ENCODE measurements around the gene WNT7B. TPM values are rescaled to one million over a fixed set of nuclear protein-coding genes. Genes with fewer than 3 reads are reported as not detected.

WNT7B gene
- total and polyA plus RNA-seq, 10 of the 15 experiments (the other 5 are each of a cell fraction or from before 2014, with no cell fraction given) = 0.12 TPM; not detected in 9

GRCh38 chr22:45916515-45916914 lies 60.4 kb downstream of the WNT7B start (continued):
- TF ChIP-seq, protein P1, sequence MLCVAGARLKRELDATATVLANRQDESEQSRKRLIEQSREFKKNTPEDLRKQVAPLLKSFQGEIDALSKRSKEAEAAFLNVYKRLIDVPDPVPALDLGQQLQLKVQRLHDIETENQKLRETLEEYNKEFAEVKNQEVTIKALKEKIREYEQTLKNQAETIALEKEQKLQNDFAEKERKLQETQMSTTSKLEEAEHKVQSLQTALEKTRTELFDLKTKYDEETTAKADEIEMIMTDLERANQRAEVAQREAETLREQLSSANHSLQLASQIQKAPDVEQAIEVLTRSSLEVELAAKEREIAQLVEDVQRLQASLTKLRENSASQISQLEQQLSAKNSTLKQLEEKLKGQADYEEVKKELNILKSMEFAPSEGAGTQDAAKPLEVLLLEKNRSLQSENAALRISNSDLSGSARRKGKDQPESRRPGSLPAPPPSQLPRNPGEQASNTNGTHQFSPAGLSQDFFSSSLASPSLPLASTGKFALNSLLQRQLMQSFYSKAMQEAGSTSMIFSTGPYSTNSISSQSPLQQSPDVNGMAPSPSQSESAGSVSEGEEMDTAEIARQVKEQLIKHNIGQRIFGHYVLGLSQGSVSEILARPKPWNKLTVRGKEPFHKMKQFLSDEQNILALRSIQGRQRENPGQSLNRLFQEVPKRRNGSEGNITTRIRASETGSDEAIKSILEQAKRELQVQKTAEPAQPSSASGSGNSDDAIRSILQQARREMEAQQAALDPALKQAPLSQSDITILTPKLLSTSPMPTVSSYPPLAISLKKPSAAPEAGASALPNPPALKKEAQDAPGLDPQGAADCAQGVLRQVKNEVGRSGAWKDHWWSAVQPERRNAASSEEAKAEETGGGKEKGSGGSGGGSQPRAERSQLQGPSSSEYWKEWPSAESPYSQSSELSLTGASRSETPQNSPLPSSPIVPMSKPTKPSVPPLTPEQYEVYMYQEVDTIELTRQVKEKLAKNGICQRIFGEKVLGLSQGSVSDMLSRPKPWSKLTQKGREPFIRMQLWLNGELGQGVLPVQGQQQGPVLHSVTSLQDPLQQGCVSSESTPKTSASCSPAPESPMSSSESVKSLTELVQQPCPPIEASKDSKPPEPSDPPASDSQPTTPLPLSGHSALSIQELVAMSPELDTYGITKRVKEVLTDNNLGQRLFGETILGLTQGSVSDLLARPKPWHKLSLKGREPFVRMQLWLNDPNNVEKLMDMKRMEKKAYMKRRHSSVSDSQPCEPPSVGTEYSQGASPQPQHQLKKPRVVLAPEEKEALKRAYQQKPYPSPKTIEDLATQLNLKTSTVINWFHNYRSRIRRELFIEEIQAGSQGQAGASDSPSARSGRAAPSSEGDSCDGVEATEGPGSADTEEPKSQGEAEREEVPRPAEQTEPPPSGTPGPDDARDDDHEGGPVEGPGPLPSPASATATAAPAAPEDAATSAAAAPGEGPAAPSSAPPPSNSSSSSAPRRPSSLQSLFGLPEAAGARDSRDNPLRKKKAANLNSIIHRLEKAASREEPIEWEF (IDR thresholded peaks at IDR 0.05; ENCODE audit: insufficient replicate concordance, low read depth, low read length) = no peak
- TF ChIP-seq ZNF687 (IDR thresholded peaks at IDR 0.05) (no peak), BCL11A (IDR thresholded peaks at IDR 0.05; ENCODE audit: low read depth, low read length) (no peak), SUZ12 (IDR thresholded peaks at IDR 0.05; ENCODE audit: unreplicated experiment) (no peak), SREBF1 (IDR thresholded peaks at IDR 0.05; ENCODE audit: low read length) (no peak), MEF2B (IDR thresholded peaks at IDR 0.05; ENCODE audit: partially characterized antibody, poor library complexity, severe bottlenecking) (no peak), TAF1 (IDR thresholded peaks at IDR 0.05; ENCODE audit: borderline replicate concordance, low read depth, low read length) (no peak), SMC3 (IDR thresholded peaks at IDR 0.05; ENCODE audit: borderline replicate concordance, low read length) (no peak), CBX5 (IDR thresholded peaks at IDR 0.05; ENCODE audit: low read depth) (no peak), SUPT20H (IDR thresholded peaks at IDR 0.05; ENCODE audit: borderline replicate concordance, control insufficient read depth, low read depth, low read length) (no peak)
- TF ChIP-seq, protein P2, sequence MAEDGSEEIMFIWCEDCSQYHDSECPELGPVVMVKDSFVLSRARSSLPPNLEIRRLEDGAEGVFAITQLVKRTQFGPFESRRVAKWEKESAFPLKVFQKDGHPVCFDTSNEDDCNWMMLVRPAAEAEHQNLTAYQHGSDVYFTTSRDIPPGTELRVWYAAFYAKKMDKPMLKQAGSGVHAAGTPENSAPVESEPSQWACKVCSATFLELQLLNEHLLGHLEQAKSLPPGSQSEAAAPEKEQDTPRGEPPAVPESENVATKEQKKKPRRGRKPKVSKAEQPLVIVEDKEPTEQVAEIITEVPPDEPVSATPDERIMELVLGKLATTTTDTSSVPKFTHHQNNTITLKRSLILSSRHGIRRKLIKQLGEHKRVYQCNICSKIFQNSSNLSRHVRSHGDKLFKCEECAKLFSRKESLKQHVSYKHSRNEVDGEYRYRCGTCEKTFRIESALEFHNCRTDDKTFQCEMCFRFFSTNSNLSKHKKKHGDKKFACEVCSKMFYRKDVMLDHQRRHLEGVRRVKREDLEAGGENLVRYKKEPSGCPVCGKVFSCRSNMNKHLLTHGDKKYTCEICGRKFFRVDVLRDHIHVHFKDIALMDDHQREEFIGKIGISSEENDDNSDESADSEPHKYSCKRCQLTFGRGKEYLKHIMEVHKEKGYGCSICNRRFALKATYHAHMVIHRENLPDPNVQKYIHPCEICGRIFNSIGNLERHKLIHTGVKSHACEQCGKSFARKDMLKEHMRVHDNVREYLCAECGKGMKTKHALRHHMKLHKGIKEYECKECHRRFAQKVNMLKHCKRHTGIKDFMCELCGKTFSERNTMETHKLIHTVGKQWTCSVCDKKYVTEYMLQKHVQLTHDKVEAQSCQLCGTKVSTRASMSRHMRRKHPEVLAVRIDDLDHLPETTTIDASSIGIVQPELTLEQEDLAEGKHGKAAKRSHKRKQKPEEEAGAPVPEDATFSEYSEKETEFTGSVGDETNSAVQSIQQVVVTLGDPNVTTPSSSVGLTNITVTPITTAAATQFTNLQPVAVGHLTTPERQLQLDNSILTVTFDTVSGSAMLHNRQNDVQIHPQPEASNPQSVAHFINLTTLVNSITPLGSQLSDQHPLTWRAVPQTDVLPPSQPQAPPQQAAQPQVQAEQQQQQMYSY (CRISPR knock-in tag; IDR thresholded peaks at IDR 0.05) = no peak
